Measurements from ENCODE around the gene RAE1.

The RAE1 gene

GRCh38 chr20:57402206-57403125 is 51.4 kb downstream of the RAE1 start:
- DNase-seq: no peak

GRCh38 chr20:57403216-57403615 is 52.2 kb downstream of the RAE1 start:
- no peak for DNase-seq

- no peak for DNase-seq
Measured at GRCh38 chr20:57404006-57404405, 53.0 kb downstream of the RAE1 start.

GRCh38 chr20:57404419-57405072 is 53.5 kb downstream of the RAE1 start:
- DNase-seq: no peak

- no peak for DNase-seq
Measured at GRCh38 chr20:57405236-57406016, 54.4 kb downstream of the RAE1 start.

GRCh38 chr20:57407541-57407956 is 56.5 kb downstream of the RAE1 start:
- no peak for DNase-seq

GRCh38 chr20:57408131-57408530 is 57.1 kb downstream of the RAE1 start:
- DNase-seq: no peak

GRCh38 chr20:57408536-57409233 is 57.6 kb downstream of the RAE1 start:
- DNase-seq: no peak

- no peak for DNase-seq
Measured at GRCh38 chr20:57409316-57409671, 58.2 kb downstream of the RAE1 start.

- DNase-seq: no peak
Measured at GRCh38 chr20:57409672-57410397, 58.8 kb downstream of the RAE1 start.

- no peak for DNase-seq
Measured at GRCh38 chr20:57410398-57410920, 59.4 kb downstream of the RAE1 start.

- no peak for DNase-seq
Measured at GRCh38 chr20:57410924-57411323, 59.9 kb downstream of the RAE1 start.

- no peak for DNase-seq
Measured at GRCh38 chr20:57411406-57412283, 60.6 kb downstream of the RAE1 start.

- no peak for DNase-seq
Measured at GRCh38 chr20:57412347-57413029, 61.4 kb downstream of the RAE1 start.

GRCh38 chr20:57413986-57414385 is 62.9 kb downstream of the RAE1 start:
- no peak for DNase-seq

GRCh38 chr20:57414867-57415592 is 64.0 kb downstream of the RAE1 start:
- no peak for DNase-seq

- DNase-seq: no peak
Measured at GRCh38 chr20:57415771-57416170, 64.7 kb downstream of the RAE1 start.

- DNase-seq: no peak
Measured at GRCh38 chr20:57416296-57417022, 65.4 kb downstream of the RAE1 start.
